Esophagus mucosa (tissue), 1 donor: Measurements from ENCODE around the gene DOCK1. TPM values are rescaled to one million over a fixed set of nuclear protein-coding genes. Genes with fewer than 3 reads are reported as not detected.
A peak's percentile ranks its signal among the peaks of the same experiment; 100 is the strongest.

Experiments used
- ATAC-seq: fragments of 200-7000 bp; cut with Tn5 transposase; one replicate; pipeline ENCODE4 v1.9.1; 2020
- total RNA-seq: library from RNA; stranded (reverse); gene quantifications from one replicate; pipeline ENCODE4 v1.2.4, GENCODE V29; 2023
- donor health status: DM: yes; HTN: yes; CAD: no.

Gene DOCK1
- total RNA-seq, 1 donor from 2014 or later: 37.6 TPM

GRCh38 chr10:127227663-127228062 lies 322.4 kb downstream of the DOCK1 start:
- no peak for ATAC-seq

- ATAC-seq: no peak
These were observed 323.1 kb downstream of the DOCK1 start for GRCh38 chr10:127228195-127228787.

- ATAC-seq: no peak
These were observed 329.1 kb downstream of the DOCK1 start for GRCh38 chr10:127234306-127234800.

DNA sequence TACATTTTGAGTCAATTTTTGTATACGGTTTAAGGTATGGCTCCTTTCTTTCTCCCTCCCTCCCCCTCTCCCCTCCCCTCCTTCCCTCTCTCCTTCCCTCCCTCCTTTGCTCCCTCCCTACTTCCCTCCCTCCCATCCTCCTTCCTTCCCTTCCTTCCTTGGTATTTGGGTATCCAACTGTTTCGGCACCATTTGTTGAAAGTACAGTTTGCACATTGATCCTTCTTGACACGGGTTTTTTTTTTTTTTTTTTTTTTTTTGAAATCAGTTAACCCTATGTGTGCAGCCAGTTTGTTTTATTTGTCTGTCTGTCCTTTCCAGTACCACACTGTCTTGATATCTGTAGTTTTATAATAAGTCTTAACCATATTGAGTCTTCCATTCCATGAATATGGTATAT lies 331.0 kb downstream of the DOCK1 start:
- no peak for ATAC-seq

DNA sequence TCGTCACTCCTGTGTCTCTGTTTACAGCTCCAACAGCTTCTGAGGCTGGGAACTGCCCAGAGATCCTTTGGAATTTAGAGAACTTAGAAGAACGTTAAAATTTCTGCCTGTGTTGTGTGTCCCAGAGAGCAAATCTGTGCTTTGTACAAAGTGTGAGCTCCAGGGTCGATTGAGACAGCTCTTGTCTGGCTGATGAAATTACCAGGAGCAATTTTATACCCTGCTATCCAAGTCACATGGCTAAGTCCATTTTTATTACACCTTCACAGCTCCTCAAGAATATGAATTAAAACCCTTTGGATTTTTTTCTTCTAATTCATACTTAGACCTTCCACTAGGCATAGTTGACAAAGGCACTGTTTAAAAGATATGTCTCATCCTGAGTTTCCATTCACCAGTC lies 337.7 kb downstream of the DOCK1 start:
- no peak for ATAC-seq

DNA sequence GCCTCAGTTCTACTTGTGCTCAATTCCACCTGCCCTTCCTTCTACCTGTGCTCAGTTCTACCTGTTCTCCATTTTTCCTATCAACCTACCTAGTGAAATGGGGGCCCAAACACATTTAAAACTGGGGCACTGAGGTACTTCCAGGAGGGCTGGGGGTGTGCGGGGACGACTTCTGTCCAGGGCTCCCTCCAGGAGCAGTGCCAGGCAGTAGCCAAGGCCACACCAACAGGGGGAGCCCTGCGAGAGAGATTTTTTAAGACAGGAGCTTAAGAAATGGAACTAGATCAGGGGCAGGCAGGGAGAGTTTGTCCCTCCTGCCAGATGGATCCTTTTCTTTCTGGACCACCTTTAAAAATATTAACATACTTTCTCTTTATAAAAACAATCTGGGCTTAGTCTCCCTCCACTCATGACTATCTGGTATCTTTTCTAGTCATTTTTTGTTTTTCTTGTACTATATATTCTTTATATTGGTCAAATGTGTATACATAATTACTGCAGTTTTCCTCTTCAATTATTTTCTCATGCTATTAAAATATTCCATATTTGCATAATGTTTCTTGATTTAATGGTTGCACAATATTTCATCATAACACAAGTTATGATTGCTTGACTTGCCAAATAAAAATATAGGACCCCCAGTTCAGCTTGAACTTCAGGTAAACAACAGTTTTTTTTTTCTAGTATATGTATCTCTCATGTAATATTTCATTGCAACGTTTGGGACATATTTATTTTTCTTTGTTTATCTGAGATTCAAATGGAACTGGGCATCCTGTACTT lies 338.5 kb downstream of the DOCK1 start:
- ATAC-seq: peak; percentile 32

DNA sequence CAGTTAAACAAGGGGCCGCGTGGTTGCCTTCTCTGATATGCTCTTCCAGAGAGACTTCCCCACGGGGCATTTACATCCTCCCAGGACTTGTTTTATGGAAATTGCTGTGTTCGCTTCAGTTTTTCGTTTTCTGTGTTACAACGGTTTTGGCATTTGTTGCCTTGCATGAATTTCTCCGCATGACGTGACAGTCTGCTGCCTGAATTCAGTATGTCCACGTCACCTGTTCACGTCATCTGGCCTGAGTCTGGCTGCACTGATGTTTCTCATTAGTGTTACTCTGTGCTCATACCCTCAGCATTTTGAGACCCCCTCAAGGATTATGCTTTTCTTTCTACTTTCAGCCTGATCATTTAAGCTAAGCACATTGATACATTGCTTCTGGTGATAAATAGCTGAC lies 340.2 kb downstream of the DOCK1 start:
- ATAC-seq: no peak

DNA sequence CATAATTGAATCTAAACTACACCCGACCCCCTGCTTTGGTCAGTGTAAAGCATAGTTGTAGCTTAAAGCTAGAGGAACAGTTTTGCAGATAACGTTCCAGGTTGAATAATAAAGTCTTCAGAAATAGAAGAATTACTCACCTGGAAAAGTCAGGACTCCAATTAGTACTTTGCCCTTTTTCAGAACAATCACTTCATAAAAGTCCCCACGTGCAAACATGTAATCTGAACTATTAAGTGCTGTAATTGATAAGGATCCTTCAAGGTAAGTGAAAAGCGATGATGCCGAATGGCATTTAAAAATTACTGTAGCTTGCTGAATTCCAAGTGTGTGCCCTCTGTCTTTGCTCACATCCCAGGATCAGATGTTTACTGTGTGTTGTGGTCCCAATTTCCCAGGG lies 344.8 kb downstream of the DOCK1 start:
- ATAC-seq: no peak

DNA sequence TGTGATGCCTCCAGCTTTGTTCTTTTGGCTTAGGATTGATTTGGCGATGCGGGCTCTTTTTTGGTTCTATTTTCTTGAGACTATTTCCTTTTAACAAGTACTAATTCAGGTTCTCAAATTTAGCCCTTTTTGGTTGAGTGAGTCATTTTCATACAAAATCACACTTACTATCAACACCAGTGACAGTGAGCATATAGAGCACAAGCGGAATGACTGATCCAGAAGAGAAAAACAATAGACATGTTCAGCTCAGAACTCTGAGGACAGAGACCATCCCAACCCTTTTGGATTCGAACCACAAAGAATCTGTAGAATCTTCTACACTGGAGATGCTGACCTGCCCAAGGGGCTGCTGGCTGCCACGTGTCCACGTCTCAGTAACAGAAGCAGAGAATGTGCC lies 347.6 kb downstream of the DOCK1 start:
- no peak for ATAC-seq

- no peak for ATAC-seq
These were observed 349.0 kb downstream of the DOCK1 start for GRCh38 chr10:127254276-127254675.

DNA sequence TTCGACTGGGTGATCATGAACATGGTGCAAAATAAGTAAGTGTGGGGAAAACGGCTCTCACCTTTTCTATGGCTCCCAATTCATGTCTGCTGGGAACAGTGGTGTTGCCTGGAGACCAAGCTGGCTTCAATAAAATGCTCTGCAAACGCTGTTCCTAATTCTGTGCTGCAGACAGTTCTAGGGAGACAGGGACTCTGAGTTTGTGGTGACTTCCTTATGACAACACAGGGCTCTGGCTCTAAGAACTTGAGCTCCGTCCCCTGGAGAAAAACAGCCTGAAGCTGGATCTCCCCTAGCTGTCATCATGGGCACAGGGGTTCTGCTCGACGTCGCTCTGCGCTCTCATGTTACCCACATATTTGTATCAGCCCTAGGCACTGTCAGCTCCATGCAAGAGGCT lies 352.2 kb downstream of the DOCK1 start:
- no peak for ATAC-seq

- ATAC-seq: no peak
These were observed 354.1 kb downstream of the DOCK1 start for GRCh38 chr10:127259347-127259746.

- no peak for ATAC-seq
These were observed 357.4 kb downstream of the DOCK1 start for GRCh38 chr10:127262606-127263005.

GRCh38 chr10:127265288-127265687 lies 360.1 kb downstream of the DOCK1 start:
- no peak for ATAC-seq

GRCh38 chr10:127266431-127266830 lies 361.2 kb downstream of the DOCK1 start:
- no peak for ATAC-seq

DNA sequence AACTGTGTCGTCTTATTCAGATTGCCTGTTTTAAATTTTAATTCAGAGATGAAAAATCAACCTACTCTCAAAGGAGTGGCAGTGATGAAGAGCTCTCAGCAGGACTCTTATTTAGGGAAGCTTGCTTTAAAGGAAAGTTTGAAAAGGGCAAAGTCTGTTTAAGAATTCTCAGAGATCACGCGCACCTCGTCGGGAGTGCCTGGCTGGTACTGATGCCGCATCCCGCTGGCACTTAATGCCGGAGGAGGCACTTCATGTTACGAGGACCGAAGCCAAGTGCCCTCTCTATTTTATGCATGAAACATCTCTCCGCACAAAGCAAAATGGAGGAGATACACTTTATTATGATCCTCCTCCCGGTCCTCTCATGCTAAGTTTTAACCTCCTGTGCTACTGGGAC lies 362.2 kb downstream of the DOCK1 start:
- ATAC-seq: no peak

GRCh38 chr10:127272076-127272475 lies 366.8 kb downstream of the DOCK1 start:
- ATAC-seq: no peak

- no peak for ATAC-seq
These were observed 370.0 kb downstream of the DOCK1 start for GRCh38 chr10:127275272-127275671.

- no peak for ATAC-seq
These were observed 370.7 kb downstream of the DOCK1 start for GRCh38 chr10:127275793-127276450.

DNA sequence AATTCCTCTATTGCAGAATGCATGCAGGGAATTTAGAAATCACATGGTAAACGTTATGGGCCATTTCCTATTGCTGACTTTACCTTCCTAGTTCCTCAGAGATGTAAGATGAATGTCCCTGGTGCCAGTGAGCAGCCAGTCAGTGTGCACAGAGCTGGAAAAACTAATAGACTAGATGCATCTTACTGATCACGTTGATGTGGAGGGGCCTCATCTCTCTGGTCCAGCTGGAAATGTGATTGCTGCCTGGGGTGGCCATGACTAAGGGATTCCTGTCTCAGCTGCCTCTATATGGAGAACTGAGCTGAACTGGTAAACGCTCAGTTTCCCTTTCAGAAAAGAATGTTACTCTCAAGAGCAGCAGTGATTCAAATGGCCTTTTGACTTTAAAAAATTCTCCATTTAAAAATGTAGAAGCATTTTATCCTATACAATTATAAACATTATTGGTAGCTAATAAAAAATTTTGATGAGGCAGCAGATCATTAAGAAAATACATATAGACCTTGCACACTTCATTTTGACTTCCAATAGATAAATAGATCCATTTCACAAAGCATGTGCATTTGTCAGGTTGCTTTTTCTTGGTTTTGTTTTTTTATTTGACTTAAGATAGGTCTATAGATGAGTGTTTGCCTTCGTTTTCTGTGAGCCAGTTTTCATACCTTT lies 371.7 kb downstream of the DOCK1 start:
- no peak for ATAC-seq

- ATAC-seq: no peak
These were observed 372.8 kb downstream of the DOCK1 start for GRCh38 chr10:127278001-127278400.

- no peak for ATAC-seq
These were observed 374.1 kb downstream of the DOCK1 start for GRCh38 chr10:127279334-127279774.

GRCh38 chr10:127280446-127280845 lies 375.2 kb downstream of the DOCK1 start:
- ATAC-seq: no peak
